Panc1 (cell line): Measurements from ENCODE around the gene PPDPF. TPM values are rescaled to one million over a fixed set of nuclear protein-coding genes. Genes with fewer than 3 reads are reported as not detected.

Experiments used
- ATAC-seq: fragments of 200-7000 bp; cut with Tn5 transposase; 2 replicates; pipeline ENCODE4 v1.9.1; 2020; ENCODE audit warnings: mild to moderate bottlenecking, moderate library complexity
- BruUV-seq: library from RNA; stranded (reverse); fragments of 400-500 nt; replicated peaks from 2 replicates; lab custom pipeline; 2021; lab: Mats Ljungman, UMichigan
- CTCF ChIA-PET: fragments of 300-600 bp; sonication (Branson Sonifier 250); formaldehyde crosslinking; loops from one replicate; lab custom pipeline; 2022; ENCODE audit warnings: antibody characterized with exemption; lab: Charles Lee
- POLR2A ChIA-PET: fragments of 300-600 bp; sonication (Branson Sonifier 250); formaldehyde crosslinking; loops from one replicate; lab custom pipeline; 2022; ENCODE audit warnings: antibody characterized with exemption; lab: Charles Lee
- DNase-seq: peaks from one replicate; pipeline ENCODE4 v3.0.0-alpha.2; 2010; ENCODE audit warnings: low read depth, low spot score
- H3K27ac ChIP-seq: 2 replicates; pipeline ENCODE4 v1.5.1; 2011; ENCODE audit warnings: mild to moderate bottlenecking, low read length, inconsistent platforms
- H3K27me3 ChIP-seq: fragments of 200-500 bp; sonication (Bioruptor generic); 2 replicates; pipeline ENCODE4 v1.6.0; 2014; ENCODE audit warnings: low read length, inconsistent platforms; ENCODE audit not compliant: control insufficient read depth, insufficient read depth
- H3K36me3 ChIP-seq: fragments of 200-500 bp; sonication (Bioruptor generic); 2 replicates; pipeline ENCODE4 v1.5.1; 2014; ENCODE audit warnings: inconsistent platforms, mild to moderate bottlenecking, low read length, moderate library complexity; ENCODE audit not compliant: control insufficient read depth, insufficient read depth
- H3K4me1 ChIP-seq: 2 replicates; pipeline ENCODE4 v1.5.1; 2011; ENCODE audit warnings: inconsistent platforms, mild to moderate bottlenecking, low read length, moderate library complexity; ENCODE audit not compliant: control insufficient read depth, insufficient read depth
- H3K4me3 ChIP-seq, 2 experiments: 2 replicates each; pipeline ENCODE4 v1.5.1; 2011 to 2012; ENCODE audit warnings: low read depth in 2 of 2, low read length in 2 of 2, mild to moderate bottlenecking in 2 of 2, inconsistent platforms in 1 of 2, moderate library complexity in 1 of 2
- H3K9me3 ChIP-seq: fragments of 200-500 bp; sonication (Bioruptor generic); 2 replicates; pipeline ENCODE4 v1.5.1; 2014; ENCODE audit warnings: low read depth, mild to moderate bottlenecking, inconsistent platforms, low read length, moderate library complexity; ENCODE audit not compliant: control insufficient read depth, insufficient read depth
- CTCF ChIP-seq: fragments of 450-650 bp; IDR thresholded peaks from 2 replicates; pipeline ENCODE4 v1.5.1; 2017; ENCODE audit warnings: mild to moderate bottlenecking
- POLR2AphosphoS5 ChIP-seq: IDR thresholded peaks from 2 replicates; pipeline ENCODE4 v1.6.1; 2012; ENCODE audit warnings: mild to moderate bottlenecking, low read depth, low read length, moderate library complexity
- REST ChIP-seq, 2 experiments: IDR thresholded peaks; 2 replicates each; pipeline ENCODE4 v1.6.1; 2011 to 2012; ENCODE audit warnings: low read depth in 2 of 2, control low read depth in 1 of 2, low read length in 1 of 2, mild to moderate bottlenecking in 1 of 2, moderate library complexity in 1 of 2; ENCODE audit not compliant: insufficient read depth in 1 of 2
- SIN3A ChIP-seq: IDR thresholded peaks from 2 replicates; pipeline ENCODE4 v1.6.1; 2012; ENCODE audit warnings: low read depth, mild to moderate bottlenecking, low read length, moderate library complexity, borderline replicate concordance; ENCODE audit not compliant: insufficient read depth
- TCF7L2 ChIP-seq: IDR thresholded peaks from 2 replicates; pipeline ENCODE4 v1.6.1; 2011; ENCODE audit warnings: mild to moderate bottlenecking, low read depth, low read length, inconsistent platforms
- in situ Hi-C: cut with HindIII; loops from 2 replicates; pipeline ENCODE4 v1.10.0; 2016; ENCODE audit warnings: low sequenced_read_pairs, low pct_unique_long_range_greater_than_20kb
- intact Hi-C: fragments of 100-400 bp; cut with micrococcal nuclease; formaldehyde crosslinking; loops from one replicate; pipeline ENCODE4 v1.10.0; 2022; ENCODE audit not compliant: unreplicated experiment
- total RNA-seq: library from RNA; stranded (reverse); gene quantifications from one replicate; pipeline ENCODE4 v1.2.1, GENCODE V29; 2021; ENCODE audit not compliant: unreplicated experiment

PPDPF gene
- total RNA-seq, 1 experiment from 2014 or later: 241 TPM

GRCh38 chr20:63542031-63542559 lies 21.5 kb downstream of the PPDPF start:
- Histone ChIP-seq H3K4me1 (peaks cover 8% of the 10 kb centered on the region), H3K27ac (no peak overlapping the region), H3K36me3 (no peaks in the 10 kb centered on the region), H3K27me3 (no peaks in the 10 kb centered on the region), H3K9me3 (no peaks in the 10 kb centered on the region), H3K4me3 (no peak overlapping the region)
- ATAC-seq (no peak), DNase-seq (no peak)
- in situ Hi-C loops (no loop called here), intact Hi-C loops (no loop called here)
- POLR2A ChIA-PET: interaction anchor here (0.6 kb wide), 1 partner anchor 42 kb away, joined by 4 read pairs; no protein-coding TSS in a partner anchor
- CTCF ChIA-PET: interaction anchor here (0.6 kb wide), 1 partner anchor 90 kb away, joined by 4 read pairs; no protein-coding TSS in a partner anchor
- TF ChIP-seq TCF7L2 (no peak), POLR2AphosphoS5 (no peak), CTCF (no peak), REST (IDR thresholded peaks at IDR 0.05; ENCODE audit: insufficient read depth in 1 of 2, low read depth in 2 of 2, low read length in 1 of 2) (no peak), SIN3A (no peak)
- BruUV-seq: no TSS peak

- ChIA-PET CTCF (no interaction called here), POLR2A (interaction anchor here (0.6 kb wide), 1 partner anchor 41 kb away, joined by 4 read pairs; no protein-coding TSS in a partner anchor)
- BruUV-seq: no TSS peak
- no peak overlapping the region for H3K4me3 ChIP-seq
- H3K4me1 ChIP-seq: peaks cover 4% of the 10 kb centered on the region; the same call in 1 of the 2 replicates
- ATAC-seq (no peak), DNase-seq (no peak)
- H3K27me3 ChIP-seq: no peaks in the 10 kb centered on the region
- intact Hi-C loops (no loop called here), in situ Hi-C loops (no loop called here)
- TF ChIP-seq SIN3A: no peak
- no peak for TF ChIP-seq POLR2AphosphoS5
- no peak for TF ChIP-seq REST (IDR thresholded peaks at IDR 0.05; ENCODE audit: insufficient read depth in 1 of 2, low read depth in 2 of 2, low read length in 1 of 2)
- no peak for TF ChIP-seq TCF7L2
- TF ChIP-seq CTCF: no peak
- no peak overlapping the region for H3K27ac ChIP-seq
- no peaks in the 10 kb centered on the region for H3K9me3 ChIP-seq
- no peaks in the 10 kb centered on the region for H3K36me3 ChIP-seq
Observed at GRCh38 chr20:63542696-63543095, 22.1 kb downstream of the PPDPF start.
